ENCODE measurements around the gene UQCRC1. TPM values are rescaled to one million over a fixed set of nuclear protein-coding genes. Genes with fewer than 3 reads are reported as not detected.

The UQCRC1 gene
- total and polyA plus RNA-seq, 2 donors (not counting 1 experiment from before 2014, with no cell fraction given) = 99.9 to 132 TPM

GRCh38 chr3:48555231-48555948, 54.1 kb downstream of the UQCRC1 start:
- H3K9me3 ChIP-seq (ENCODE audit: control extremely low read depth in 1 of 3, control insufficient read depth in 2 of 3, insufficient read depth in 1 of 3, low read length in 2 of 3) = peaks cover 0 to 3% (median 0%) of the 10 kb centered on the region in 3 donors
- no peaks in the 10 kb centered on the region for H3K9me3 Mint-ChIP-seq (ENCODE audit: insufficient read depth)
- peaks cover 28% of the 10 kb centered on the region for H3K4me1 Mint-ChIP-seq
- intact Hi-C loops (cut with micrococcal nuclease) = loop anchor here (5.0 kb wide), 2 partner anchors 368 to 467 kb away; partner anchors contain the start of genes CDC25A and NDUFAF3
- peak overlapping the region; percentile 87 for H3K4me3 Mint-ChIP-seq
- H3K27me3 ChIP-seq (replicated peaks in 1 of 4; ENCODE audit: control extremely low read depth in 1 of 4, control insufficient read depth in 3 of 4, insufficient read depth in 4 of 4, low read length in 3 of 4) = no peaks in the 10 kb centered on the region
- H3K27me3 Mint-ChIP-seq = no peaks in the 10 kb centered on the region
- no peaks in the 10 kb centered on the region for H3K79me2 ChIP-seq (ENCODE audit: control insufficient read depth, insufficient read depth, low read length)
- no peaks in the 10 kb centered on the region for H3K36me3 ChIP-seq (replicated peaks in 1 of 2; ENCODE audit: control extremely low read depth in 1 of 2, control insufficient read depth in 1 of 2, extremely low read depth in 1 of 2, insufficient read depth in 2 of 2, low read length in 1 of 2)
- H3K9ac ChIP-seq (ENCODE audit: low read length) = no peak overlapping the region
- H3K27ac Mint-ChIP-seq = no peak overlapping the region
- 93% methylated on average over 3 of the region's 10 CpGs for WGBS (ENCODE audit: insufficient coverage)
- H4K20me1 ChIP-seq (ENCODE audit: control insufficient read depth, insufficient read depth, low read length, poor library complexity, severe bottlenecking) = no peaks in the 10 kb centered on the region
- POLR2A ChIA-PET = interaction anchor here (0.6 kb wide), 1 partner anchor 507 kb away, joined by 3 read pairs; no protein-coding TSS in a partner anchor
- CTCF ChIA-PET = interaction anchor here (0.6 to 12.9 kb wide), 5 partner anchors 8 to 213 kb away, joined by 3 to 190 read pairs (median 4); no protein-coding TSS in a partner anchor
- DNase-seq (peak; percentile 18), ATAC-seq (ENCODE audit: low read depth) (no peak)
- H3K4me2 ChIP-seq (replicated peaks; ENCODE audit: low read depth, low read length, poor library complexity, severe bottlenecking) = no peak overlapping the region
- TF ChIP-seq EZH2 (IDR thresholded peaks at IDR 0.05; ENCODE audit: borderline replicate concordance, insufficient read depth, low read depth, low read length, poor library complexity, severe bottlenecking) (no peak), CTCF (IDR thresholded peaks at IDR 0.05) (no peak)
- no peak overlapping the region for H3K27ac ChIP-seq (ENCODE audit: low read length in 2 of 2)
- peaks cover 10 to 32% of the 10 kb centered on the region in 2 donors for H3K4me1 ChIP-seq (ENCODE audit: control insufficient read depth in 2 of 2, insufficient read depth in 2 of 2, low read length in 2 of 2)
- H3K4me3 ChIP-seq (ENCODE audit: control extremely low read depth in 1 of 5, extremely low read depth in 1 of 5, insufficient read depth in 1 of 5, low read depth in 2 of 5, low read length in 4 of 5) = peak overlapping the region in 1 of 5 experiments; percentile 53
- no peak overlapping the region for H2AFZ ChIP-seq (ENCODE audit: insufficient read depth, low read depth, low read length, poor library complexity, severe bottlenecking)
